AG10803 (cell line): ENCODE results near the gene ADGRL3.

Experiments used
- DNase-seq: peaks from one replicate; pipeline ENCODE4 v3.0.0; 2010; ENCODE audit warnings: low read depth
- H3K4me3 ChIP-seq: 2 replicates; pipeline ENCODE4 v1.5.1; 2011; ENCODE audit warnings: mild to moderate bottlenecking, low read length, control low read depth
- TF ChIP-seq, protein P1 (sequence below): conservative IDR thresholded peaks from 2 replicates; pipeline ENCODE4 v1.5.1; 2011; ENCODE audit warnings: mild to moderate bottlenecking, low read length, control low read depth, inconsistent platforms

The ADGRL3 gene

DNA sequence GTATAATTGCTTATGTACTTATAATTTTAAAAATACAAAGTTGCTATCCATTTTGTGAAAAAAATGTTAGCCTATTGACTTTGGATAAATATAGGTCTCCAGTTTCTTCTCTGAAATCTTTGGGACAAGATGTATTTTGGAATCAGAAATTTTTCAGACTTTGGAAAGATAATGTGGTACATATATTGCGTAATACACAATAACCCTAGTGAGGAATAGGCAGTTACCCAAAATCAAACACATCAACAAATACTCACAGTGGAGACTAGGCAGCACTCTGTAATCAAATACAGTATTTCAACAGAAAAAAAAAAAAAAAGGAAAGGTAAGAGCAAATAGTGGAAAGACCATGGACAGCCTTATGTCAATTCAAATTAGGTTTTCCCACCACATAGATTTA is 796.8 kb downstream of the ADGRL3 start:
- no peak for DNase-seq
- no peak overlapping the region for H3K4me3 ChIP-seq
- TF ChIP-seq, protein P1, sequence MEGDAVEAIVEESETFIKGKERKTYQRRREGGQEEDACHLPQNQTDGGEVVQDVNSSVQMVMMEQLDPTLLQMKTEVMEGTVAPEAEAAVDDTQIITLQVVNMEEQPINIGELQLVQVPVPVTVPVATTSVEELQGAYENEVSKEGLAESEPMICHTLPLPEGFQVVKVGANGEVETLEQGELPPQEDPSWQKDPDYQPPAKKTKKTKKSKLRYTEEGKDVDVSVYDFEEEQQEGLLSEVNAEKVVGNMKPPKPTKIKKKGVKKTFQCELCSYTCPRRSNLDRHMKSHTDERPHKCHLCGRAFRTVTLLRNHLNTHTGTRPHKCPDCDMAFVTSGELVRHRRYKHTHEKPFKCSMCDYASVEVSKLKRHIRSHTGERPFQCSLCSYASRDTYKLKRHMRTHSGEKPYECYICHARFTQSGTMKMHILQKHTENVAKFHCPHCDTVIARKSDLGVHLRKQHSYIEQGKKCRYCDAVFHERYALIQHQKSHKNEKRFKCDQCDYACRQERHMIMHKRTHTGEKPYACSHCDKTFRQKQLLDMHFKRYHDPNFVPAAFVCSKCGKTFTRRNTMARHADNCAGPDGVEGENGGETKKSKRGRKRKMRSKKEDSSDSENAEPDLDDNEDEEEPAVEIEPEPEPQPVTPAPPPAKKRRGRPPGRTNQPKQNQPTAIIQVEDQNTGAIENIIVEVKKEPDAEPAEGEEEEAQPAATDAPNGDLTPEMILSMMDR = no peak

DNA sequence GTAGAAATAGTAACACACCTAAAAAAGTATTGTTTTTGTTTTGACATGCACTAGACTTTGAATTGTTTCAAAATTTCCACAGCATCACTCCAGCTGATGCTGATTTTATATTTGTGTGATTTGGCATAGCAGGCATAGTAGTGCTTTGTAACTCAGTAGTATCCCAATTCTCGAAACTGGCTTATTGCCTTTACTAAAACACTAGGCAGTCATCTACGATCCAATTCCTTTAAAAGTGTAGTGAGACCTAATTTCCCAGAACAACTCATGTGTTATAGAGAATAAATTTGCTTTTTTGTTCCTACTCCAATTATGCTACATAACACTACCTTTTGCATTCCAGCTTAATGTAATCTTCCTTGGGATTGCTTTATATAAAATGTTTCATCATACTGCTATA is 797.7 kb downstream of the ADGRL3 start:
- no peak for DNase-seq
- TF ChIP-seq, protein P1 = no peak
- no peak overlapping the region for H3K4me3 ChIP-seq

DNA sequence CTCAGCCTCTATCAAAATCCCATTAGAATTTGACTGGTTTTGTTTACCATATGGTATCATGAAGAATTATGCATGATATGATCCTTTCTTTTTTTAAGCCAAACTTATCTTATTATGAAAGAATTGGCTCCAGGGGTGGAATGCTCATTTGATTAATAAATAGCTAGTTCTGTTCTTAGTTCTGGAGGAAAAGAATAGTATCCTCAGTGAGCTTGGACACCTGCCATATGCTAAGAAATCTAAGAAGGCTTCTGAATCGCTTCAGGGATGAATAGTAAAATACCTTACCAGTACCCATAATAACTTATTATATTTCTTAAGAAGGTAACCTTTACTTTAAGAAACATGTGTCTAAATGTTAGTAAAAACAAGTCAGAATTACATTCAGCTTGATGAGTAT is 803.6 kb downstream of the ADGRL3 start:
- TF ChIP-seq, protein P1 = no peak
- DNase-seq = no peak
- no peak overlapping the region for H3K4me3 ChIP-seq

DNA sequence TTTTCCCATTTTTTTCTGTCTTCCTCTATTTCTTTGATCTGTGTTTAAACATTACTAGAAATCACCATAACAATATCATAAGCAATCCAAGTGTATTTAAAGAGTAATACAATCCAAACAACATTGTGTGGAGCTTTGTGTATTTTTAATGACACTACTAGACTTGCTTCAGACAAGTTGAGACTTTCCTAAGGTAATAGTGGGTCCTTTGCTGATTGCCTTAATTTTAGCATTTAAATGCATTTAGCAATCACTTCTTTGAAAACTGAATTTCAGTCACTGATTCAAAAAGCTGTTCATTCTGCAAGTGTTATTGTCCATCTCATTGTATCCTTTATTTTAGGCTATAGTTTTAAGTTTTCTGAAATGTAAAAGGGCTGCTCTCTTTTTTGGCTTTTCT is 804.8 kb downstream of the ADGRL3 start:
- DNase-seq = no peak
- H3K4me3 ChIP-seq = no peak overlapping the region
- TF ChIP-seq, protein P1 = no peak

DNA sequence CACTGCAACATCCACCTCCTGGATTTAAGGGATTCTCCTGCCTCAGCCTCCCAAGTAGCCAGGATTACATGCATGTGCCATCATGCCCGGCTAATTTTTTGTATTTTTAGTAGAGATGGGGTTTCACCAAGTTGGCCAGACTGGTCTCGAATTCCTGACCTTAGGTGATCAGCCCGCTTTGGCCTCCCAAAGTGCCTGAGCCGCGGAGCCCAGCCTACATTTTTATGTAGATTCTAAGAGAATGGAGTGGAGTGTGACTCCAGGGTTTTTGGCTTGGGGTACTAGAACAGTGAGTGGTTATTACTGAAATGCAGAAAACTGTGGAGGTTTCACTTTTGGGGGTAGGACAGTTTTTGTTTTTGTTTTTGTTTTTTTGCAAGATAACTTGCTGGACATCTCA is 806.0 kb downstream of the ADGRL3 start:
- TF ChIP-seq, protein P1 = no peak
- no peak for DNase-seq
- H3K4me3 ChIP-seq = no peak overlapping the region

DNA sequence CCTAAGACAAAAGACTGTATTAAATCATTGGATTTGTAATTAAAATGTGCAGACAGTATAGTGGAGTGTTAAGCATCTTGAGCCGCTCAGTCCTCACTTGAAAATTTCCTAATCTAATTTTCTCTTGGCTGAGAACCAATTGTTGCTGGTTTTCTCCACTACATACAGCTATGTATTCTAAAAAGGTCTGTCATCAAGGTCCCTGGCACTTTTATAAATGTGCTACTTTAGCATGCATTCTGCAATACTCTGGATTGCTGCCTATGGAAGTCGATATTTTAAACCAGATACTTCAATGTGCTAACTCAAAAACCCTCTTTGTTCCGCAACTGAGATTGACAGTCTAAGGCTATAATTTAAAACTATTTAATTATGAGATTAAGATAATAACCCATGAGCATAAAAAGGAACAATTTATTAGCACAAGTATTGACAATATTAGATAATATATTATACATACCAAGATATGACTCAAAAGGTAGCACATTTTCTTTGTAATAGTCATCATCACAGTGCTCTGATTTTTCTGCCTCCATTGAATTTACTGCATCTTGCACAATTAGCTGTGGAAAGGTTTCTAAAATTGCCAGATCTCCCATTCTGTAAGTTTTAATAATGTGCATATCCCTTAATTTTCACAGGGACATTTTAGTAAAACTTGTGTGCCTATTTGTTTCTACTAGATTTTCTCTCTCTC is 815.1 kb downstream of the ADGRL3 start:
- TF ChIP-seq, protein P1 = no peak

DNA sequence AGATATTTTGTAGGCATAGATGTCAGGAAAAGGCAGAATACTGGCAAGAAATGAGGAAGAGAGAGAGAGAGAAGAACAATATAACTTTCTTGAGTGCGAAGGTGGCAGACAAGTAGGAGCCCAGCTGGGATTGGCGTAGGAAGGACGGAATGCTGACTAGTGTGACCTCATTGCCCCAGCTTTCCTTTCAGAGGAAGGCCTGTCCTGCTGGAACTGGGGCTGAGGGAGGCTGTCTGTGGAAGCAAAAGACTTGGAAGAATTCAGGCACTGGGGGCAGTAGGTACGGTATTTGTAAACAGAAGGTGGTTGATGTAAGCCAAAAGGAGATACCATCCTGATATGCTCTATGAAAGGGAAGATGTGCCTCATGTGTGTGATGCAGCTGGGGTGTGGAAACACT is 818.4 kb downstream of the ADGRL3 start:
- TF ChIP-seq, protein P1 = no peak
- no peak overlapping the region for H3K4me3 ChIP-seq
- no peak for DNase-seq

More for the DNA sequence above, 815.1 kb downstream of the ADGRL3 start:
- H3K4me3 ChIP-seq = no peak overlapping the region
- no peak for DNase-seq
